Type B pancreatic cell (in vitro differentiated cells): Measurements from ENCODE around the gene NIPAL3. TPM values are rescaled to one million over a fixed set of nuclear protein-coding genes. Genes with fewer than 3 reads are reported as not detected.
"Not testable (repeated sequence)": the region's sequence is repeated elsewhere in the genome, so short reads cannot be mapped to it uniquely, and the experiment has no call there.

ENCODE experiments used
- DNase-seq: peaks from one replicate; pipeline ENCODE4 v3.0.0; 2021; ENCODE audit warnings: mixed read lengths; ENCODE audit not compliant: unreplicated experiment; ENCODE audit errors: extremely low spot score
- H3K27ac Mint-ChIP-seq: 2 replicates; pipeline ENCODE4 v1.8.0; 2021; ENCODE audit warnings: mild to moderate bottlenecking, mixed read lengths
- H3K27me3 Mint-ChIP-seq: 2 replicates; pipeline ENCODE4 v1.8.0; 2021; ENCODE audit warnings: mixed read lengths
- H3K36me3 Mint-ChIP-seq: 2 replicates; pipeline ENCODE4 v1.8.0; 2021; ENCODE audit warnings: mixed read lengths
- H3K4me1 Mint-ChIP-seq: one replicate; pipeline ENCODE4 v1.8.0; 2021; ENCODE audit warnings: mixed read lengths; ENCODE audit not compliant: unreplicated experiment
- H3K4me3 Mint-ChIP-seq: 2 replicates; pipeline ENCODE4 v1.8.0; 2021; ENCODE audit warnings: mild to moderate bottlenecking, mixed read lengths
- H3K9me3 Mint-ChIP-seq: 2 replicates; pipeline ENCODE4 v1.8.0; 2021; ENCODE audit warnings: mixed read lengths
- CTCF ChIP-seq: fragments of 200-600 bp; sonication (generic); conservative IDR thresholded peaks from 2 replicates; pipeline ENCODE4 v1.5.0; 2021; ENCODE audit warnings: antibody characterized with exemption, mild to moderate bottlenecking
- total RNA-seq: library from RNA; stranded (reverse); gene quantifications from 2 replicates; pipeline ENCODE4 v1.2.1, GENCODE V29; 2021; ENCODE audit warnings: low replicate concordance

Gene NIPAL3
- total RNA-seq, 1 donor from 2014 or later = 17.5 TPM

GRCh38 chr1:24516506-24516905 lies 100.9 kb downstream of the NIPAL3 start:
- H3K9me3 Mint-ChIP-seq = no peaks in the 10 kb centered on the region
- no peak for DNase-seq
- H3K36me3 Mint-ChIP-seq = peaks cover 4% of the 10 kb centered on the region
- no peaks in the 10 kb centered on the region for H3K27me3 Mint-ChIP-seq
- H3K4me3 Mint-ChIP-seq = no peak overlapping the region
- TF ChIP-seq CTCF = no peak
- no peaks in the 10 kb centered on the region for H3K4me1 Mint-ChIP-seq
- no peak overlapping the region for H3K27ac Mint-ChIP-seq

DNA sequence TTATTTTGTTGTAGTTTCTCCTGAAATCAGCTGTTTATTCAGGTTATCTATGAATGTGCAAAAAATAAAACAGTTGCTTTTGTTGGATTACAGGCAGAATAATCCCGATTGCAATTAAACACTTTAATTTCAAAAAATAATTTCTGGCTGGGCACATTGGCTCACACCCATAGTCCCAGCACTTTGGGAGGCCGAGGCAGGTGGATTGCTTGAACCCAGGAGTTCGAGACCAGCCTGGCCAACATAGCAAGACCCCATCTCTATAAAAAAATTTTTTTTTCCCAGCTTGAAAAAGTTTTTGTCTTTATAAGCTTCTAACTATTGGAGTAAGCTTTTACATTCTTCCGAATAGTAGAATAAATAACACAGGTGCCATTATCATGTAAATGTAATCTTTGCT lies 102.3 kb downstream of the NIPAL3 start:
- TF ChIP-seq CTCF = no peak
- Mint-ChIP-seq H3K9me3 (no peaks in the 10 kb centered on the region), H3K36me3 (peaks cover 4% of the 10 kb centered on the region), H3K4me1 (no peaks in the 10 kb centered on the region), H3K27me3 (no peaks in the 10 kb centered on the region), H3K27ac (no peak overlapping the region), H3K4me3 (no peak overlapping the region)
- DNase-seq = no peak

DNA sequence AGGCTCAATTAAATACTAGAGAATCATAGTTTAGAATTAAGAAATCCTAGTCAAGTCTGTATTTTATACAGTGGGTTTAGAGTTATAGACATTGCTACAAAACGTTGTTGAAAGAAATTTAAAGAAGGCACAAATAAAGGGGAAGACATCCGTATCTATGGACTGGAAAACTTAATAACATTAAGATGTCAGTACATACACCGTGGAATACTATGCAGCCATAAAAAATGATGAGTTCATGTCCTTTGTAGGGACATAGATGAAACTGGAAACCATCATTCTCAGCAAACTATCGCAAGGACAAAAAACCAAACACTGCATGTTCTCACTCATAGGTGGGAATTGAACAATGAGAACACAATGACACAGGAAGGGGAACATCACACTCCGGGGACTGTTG lies 104.7 kb downstream of the NIPAL3 start:
- not testable (repeated sequence) for DNase-seq, H3K4me3 Mint-ChIP-seq, H3K36me3 Mint-ChIP-seq, H3K4me1 Mint-ChIP-seq, H3K9me3 Mint-ChIP-seq, H3K27me3 Mint-ChIP-seq, H3K27ac Mint-ChIP-seq

Other genes starting within 250 kb of the NIPAL3 start
- gene IFNLR1, start 228.5 kb upstream of the NIPAL3 start, total RNA-seq = 7.1 and 19.9 TPM in 2 replicates
- 70.6 and 194 TPM in 2 replicates for gene GRHL3, start 96.4 kb upstream of the NIPAL3 start, total RNA-seq
- 7.2 and 8.7 TPM in 2 replicates for gene STPG1, start 2.0 kb upstream of the NIPAL3 start, total RNA-seq
- gene RCAN3, start 87.0 kb downstream of the NIPAL3 start, total RNA-seq = 20.4 and 40.8 TPM in 2 replicates
- 2.1 and 2.4 TPM in 2 replicates for gene NCMAP, start 140.3 kb downstream of the NIPAL3 start, total RNA-seq
- gene SRRM1, start 227.5 kb downstream of the NIPAL3 start, total RNA-seq = 156 and 168 TPM in 2 replicates